ENCODE measurements around the gene CEP68. TPM values are rescaled to one million over a fixed set of nuclear protein-coding genes. Genes with fewer than 3 reads are reported as not detected.

The CEP68 gene
- polyA plus RNA-seq, 1 experiment: 11.7 TPM

GRCh38 chr2:65103013-65103715 is 46.9 kb downstream of the CEP68 start:
- no peak overlapping the region for H3K4me3 ChIP-seq (ENCODE audit: low read depth, low read length)
- ChIA-PET CTCF (interaction anchor here (0.7 to 1.4 kb wide), 2 partner anchors 66 to 400 kb away, joined by 3 to 4 read pairs; no protein-coding TSS in a partner anchor), POLR2A (no interaction called here)
- DNase-seq (ENCODE audit: low read depth): no peak
- no peaks in the 10 kb centered on the region for H3K27me3 ChIP-seq (ENCODE audit: control insufficient read depth, insufficient read depth, low read length)
- TF ChIP-seq, protein P1, sequence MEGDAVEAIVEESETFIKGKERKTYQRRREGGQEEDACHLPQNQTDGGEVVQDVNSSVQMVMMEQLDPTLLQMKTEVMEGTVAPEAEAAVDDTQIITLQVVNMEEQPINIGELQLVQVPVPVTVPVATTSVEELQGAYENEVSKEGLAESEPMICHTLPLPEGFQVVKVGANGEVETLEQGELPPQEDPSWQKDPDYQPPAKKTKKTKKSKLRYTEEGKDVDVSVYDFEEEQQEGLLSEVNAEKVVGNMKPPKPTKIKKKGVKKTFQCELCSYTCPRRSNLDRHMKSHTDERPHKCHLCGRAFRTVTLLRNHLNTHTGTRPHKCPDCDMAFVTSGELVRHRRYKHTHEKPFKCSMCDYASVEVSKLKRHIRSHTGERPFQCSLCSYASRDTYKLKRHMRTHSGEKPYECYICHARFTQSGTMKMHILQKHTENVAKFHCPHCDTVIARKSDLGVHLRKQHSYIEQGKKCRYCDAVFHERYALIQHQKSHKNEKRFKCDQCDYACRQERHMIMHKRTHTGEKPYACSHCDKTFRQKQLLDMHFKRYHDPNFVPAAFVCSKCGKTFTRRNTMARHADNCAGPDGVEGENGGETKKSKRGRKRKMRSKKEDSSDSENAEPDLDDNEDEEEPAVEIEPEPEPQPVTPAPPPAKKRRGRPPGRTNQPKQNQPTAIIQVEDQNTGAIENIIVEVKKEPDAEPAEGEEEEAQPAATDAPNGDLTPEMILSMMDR (IDR thresholded peaks at IDR 0.05; ENCODE audit: insufficient read depth, low read depth, low read length): no peak
- peaks cover 5% of the 10 kb centered on the region for H3K36me3 ChIP-seq (ENCODE audit: control insufficient read depth, insufficient read depth, low read length)

DNA sequence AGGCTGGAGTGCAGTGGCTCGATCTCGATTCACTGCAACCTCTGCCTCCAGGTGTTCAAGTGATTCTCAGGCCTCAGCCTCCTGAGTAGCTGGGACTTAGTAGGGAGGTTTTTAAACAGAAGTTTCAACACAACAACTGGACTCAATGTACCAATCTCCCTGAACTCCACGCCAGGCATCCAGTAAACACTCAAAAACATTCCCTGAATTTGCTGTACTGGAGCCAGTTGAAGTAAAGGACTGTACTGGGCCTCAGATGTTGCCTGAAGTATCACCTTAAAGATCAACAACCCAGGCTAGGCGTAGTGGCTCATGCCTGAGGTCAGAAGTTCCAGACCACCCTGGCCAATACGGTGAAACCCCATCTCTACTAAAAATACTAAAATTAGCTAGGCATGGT is 51.3 kb downstream of the CEP68 start:
- TF ChIP-seq, protein P1 (IDR thresholded peaks at IDR 0.05; ENCODE audit: insufficient read depth, low read depth, low read length): no peak
- CTCF ChIA-PET: no interaction called here
- Histone ChIP-seq H3K36me3 (ENCODE audit: control insufficient read depth, insufficient read depth, low read length) (peaks cover 2% of the 10 kb centered on the region; the same call in 1 of the 2 replicates), H3K4me3 (ENCODE audit: low read depth, low read length) (no peak overlapping the region), H3K27me3 (ENCODE audit: control insufficient read depth, insufficient read depth, low read length) (no peaks in the 10 kb centered on the region)
- POLR2A ChIA-PET: no interaction called here
- no peak for DNase-seq (ENCODE audit: low read depth)

- CTCF ChIA-PET: no interaction called here
- TF ChIP-seq, protein P1 (IDR thresholded peaks at IDR 0.05; ENCODE audit: insufficient read depth, low read depth, low read length): no peak
These were observed 52.6 kb downstream of the CEP68 start for GRCh38 chr2:65108780-65109179.

GRCh38 chr2:65112633-65113032 is 56.4 kb downstream of the CEP68 start:
- Histone ChIP-seq H3K36me3 (ENCODE audit: control insufficient read depth, insufficient read depth, low read length) (0 out of 2 replicates have a peak, but pooled peaks cover under 1% of the 10 kb centered on the region), H3K4me3 (ENCODE audit: low read depth, low read length) (no peak overlapping the region), H3K27me3 (ENCODE audit: control insufficient read depth, insufficient read depth, low read length) (no peaks in the 10 kb centered on the region)
- ChIA-PET POLR2A (no interaction called here), CTCF (interaction anchor here (1.1 to 1.5 kb wide), 2 partner anchors 17 to 74 kb away, joined by 3 to 4 read pairs; partner anchors contain the start of gene RAB1A)
- TF ChIP-seq, protein P1 (IDR thresholded peaks at IDR 0.05; ENCODE audit: insufficient read depth, low read depth, low read length): no peak
- no peak for DNase-seq (ENCODE audit: low read depth)

More at GRCh38 chr2:65108780-65109179, 52.6 kb downstream of the CEP68 start:
- H3K27me3 ChIP-seq (ENCODE audit: control insufficient read depth, insufficient read depth, low read length): no peaks in the 10 kb centered on the region
- H3K36me3 ChIP-seq (ENCODE audit: control insufficient read depth, insufficient read depth, low read length): 0 out of 2 replicates have a peak, but pooled peaks cover 1% of the 10 kb centered on the region
- DNase-seq (ENCODE audit: low read depth): no peak
- POLR2A ChIA-PET: no interaction called here
- H3K4me3 ChIP-seq (ENCODE audit: low read depth, low read length): no peak overlapping the region

DNA sequence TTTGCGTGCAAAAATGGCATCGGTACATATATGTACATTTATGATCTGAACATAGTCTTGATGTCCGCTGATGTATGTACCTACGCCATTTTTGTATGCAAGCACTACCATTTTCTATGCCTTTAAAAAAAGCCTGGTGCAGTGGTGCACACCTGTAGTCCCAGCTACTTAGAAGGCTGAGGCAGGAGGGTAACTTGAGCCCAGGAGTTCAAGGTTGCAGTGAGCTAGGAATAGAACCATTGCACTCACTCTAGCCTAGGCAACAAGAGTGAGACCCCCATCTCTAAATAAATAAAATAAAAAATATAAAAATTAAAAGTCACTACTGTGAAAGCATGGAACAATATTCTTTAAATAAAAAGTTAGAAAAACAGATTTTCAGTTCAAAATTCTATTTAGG is 57.0 kb downstream of the CEP68 start:
- CTCF ChIA-PET: interaction anchor here (1.5 kb wide), 1 partner anchor 73 kb away, joined by 3 read pairs; no protein-coding TSS in a partner anchor
- no peak for DNase-seq (ENCODE audit: low read depth)
- Histone ChIP-seq H3K4me3 (ENCODE audit: low read depth, low read length) (no peak overlapping the region), H3K36me3 (ENCODE audit: control insufficient read depth, insufficient read depth, low read length) (no peaks in the 10 kb centered on the region), H3K27me3 (ENCODE audit: control insufficient read depth, insufficient read depth, low read length) (no peaks in the 10 kb centered on the region)
- POLR2A ChIA-PET: no interaction called here
- TF ChIP-seq, protein P1 (IDR thresholded peaks at IDR 0.05; ENCODE audit: insufficient read depth, low read depth, low read length): no peak
